ENCODE results near the gene NCOA7. TPM values are rescaled to one million over a fixed set of nuclear protein-coding genes. Genes with fewer than 3 reads are reported as not detected.
A peak's percentile ranks its signal among the peaks of the same experiment; 100 is the strongest.

The NCOA7 gene
- total RNA-seq, 4 donors from 2014 or later = 11.1 to 28.4 (median 22.1) TPM

DNA sequence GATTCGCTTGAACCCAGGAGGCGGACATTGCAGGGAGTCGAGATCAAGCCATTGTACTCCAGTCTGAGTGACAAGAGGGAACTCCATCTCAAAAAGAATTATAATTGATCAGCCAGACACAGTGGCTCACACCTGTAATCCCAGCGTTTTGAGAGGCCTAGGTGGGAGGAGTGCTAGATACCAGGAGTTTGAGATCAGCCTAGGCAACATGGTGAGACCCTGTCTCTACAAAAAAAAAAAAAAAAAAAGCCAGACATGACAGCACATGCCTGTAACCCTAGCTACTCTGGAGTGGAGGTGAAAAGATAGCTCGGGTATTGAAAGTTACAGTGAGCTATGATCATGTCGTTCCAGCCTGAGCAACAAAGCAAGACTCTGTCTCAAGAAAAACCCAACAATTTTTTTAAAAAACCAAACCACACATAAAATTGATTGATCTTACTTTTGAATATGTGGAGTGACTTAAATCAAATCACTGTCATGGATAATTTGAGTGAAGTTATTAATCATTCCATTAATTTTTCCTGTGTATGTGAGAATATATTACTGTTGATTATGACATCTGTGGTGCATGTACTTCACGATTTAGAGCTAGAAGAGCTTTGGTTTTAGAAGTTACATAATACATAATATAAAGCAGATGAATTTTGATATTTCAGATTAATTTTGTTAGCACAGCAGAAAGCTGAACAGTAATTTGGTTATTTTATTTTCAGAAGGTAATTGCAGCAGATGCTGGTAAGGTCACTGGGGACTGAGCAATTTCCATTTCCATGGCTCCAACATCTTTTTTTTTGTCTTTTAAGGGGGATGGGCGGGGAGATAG lies 34.4 kb downstream of the NCOA7 start:
- H3K4me1 ChIP-seq = peaks cover 29% of the 10 kb centered on the region
- H3K4me3 ChIP-seq = no peak overlapping the region
- H3K27me3 ChIP-seq = no peaks in the 10 kb centered on the region
- 66% methylated on average over 8 of the region's 8 CpGs for WGBS
- no peak overlapping the region for H3K27ac ChIP-seq
- no peaks in the 10 kb centered on the region for H3K9me3 ChIP-seq
- H3K36me3 ChIP-seq = peaks cover 6% of the 10 kb centered on the region
- TF ChIP-seq POLR2AphosphoS5 (IDR thresholded peaks at IDR 0.05) = no peak
- TF ChIP-seq, protein P1, sequence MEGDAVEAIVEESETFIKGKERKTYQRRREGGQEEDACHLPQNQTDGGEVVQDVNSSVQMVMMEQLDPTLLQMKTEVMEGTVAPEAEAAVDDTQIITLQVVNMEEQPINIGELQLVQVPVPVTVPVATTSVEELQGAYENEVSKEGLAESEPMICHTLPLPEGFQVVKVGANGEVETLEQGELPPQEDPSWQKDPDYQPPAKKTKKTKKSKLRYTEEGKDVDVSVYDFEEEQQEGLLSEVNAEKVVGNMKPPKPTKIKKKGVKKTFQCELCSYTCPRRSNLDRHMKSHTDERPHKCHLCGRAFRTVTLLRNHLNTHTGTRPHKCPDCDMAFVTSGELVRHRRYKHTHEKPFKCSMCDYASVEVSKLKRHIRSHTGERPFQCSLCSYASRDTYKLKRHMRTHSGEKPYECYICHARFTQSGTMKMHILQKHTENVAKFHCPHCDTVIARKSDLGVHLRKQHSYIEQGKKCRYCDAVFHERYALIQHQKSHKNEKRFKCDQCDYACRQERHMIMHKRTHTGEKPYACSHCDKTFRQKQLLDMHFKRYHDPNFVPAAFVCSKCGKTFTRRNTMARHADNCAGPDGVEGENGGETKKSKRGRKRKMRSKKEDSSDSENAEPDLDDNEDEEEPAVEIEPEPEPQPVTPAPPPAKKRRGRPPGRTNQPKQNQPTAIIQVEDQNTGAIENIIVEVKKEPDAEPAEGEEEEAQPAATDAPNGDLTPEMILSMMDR (IDR thresholded peaks at IDR 0.05) = no peak
- TF ChIP-seq EP300 (IDR thresholded peaks at IDR 0.05) = no peak
- no peak for TF ChIP-seq POLR2A (IDR thresholded peaks at IDR 0.05)
- DNase-seq (ENCODE audit: low spot score in 2 of 2) = no peak

DNA sequence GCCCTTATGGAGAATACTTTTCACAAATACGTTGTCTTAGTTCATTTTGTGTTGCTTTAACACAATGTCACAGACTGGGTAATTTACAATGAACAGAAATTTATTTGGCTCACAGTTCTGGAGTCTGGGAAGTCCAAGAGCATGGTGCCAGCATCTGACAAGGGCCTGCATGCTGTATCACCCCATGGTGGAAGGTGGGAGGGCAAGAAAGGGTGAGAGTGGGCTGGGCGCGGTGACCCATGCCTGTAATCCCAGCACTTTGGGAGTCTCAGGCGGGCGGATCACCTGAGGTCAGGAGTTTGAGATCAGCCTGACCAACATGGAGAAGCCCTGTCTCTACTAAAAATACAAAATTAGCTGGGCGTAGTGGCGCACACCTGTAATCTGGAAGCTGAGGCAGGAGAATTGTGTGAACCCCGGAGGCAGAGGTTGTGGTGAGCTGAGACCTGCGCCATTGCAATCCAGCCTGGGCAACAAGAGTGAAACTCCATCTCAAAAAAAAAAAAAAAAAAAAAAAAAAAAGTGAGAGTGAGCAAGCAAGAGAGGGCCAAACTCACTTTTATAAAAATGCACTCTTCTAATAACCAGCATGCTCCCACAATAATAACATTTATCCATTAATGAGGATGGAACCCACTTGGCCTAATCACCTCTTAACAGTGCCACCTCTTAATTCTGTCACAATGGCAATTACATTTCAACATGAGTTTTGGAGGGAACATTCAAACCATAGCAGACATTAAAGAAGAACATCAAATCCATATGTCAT lies 36.1 kb downstream of the NCOA7 start:
- Histone ChIP-seq H3K9me3 (no peaks in the 10 kb centered on the region), H3K4me3 (no peak overlapping the region), H3K4me1 (peaks cover 29% of the 10 kb centered on the region), H3K36me3 (no peaks in the 10 kb centered on the region), H3K27me3 (no peaks in the 10 kb centered on the region), H3K27ac (no peak overlapping the region)
- 95% methylated on average over 9 of the region's 9 CpGs for WGBS
- no peak for DNase-seq (ENCODE audit: low spot score in 2 of 2)
- TF ChIP-seq POLR2AphosphoS5 (IDR thresholded peaks at IDR 0.05) (no peak), POLR2A (IDR thresholded peaks at IDR 0.05) (no peak), EP300 (IDR thresholded peaks at IDR 0.05) (no peak)
- TF ChIP-seq, protein P1 (IDR thresholded peaks at IDR 0.05) = no peak

- no peaks in the 10 kb centered on the region for H3K36me3 ChIP-seq
- WGBS = 41% methylated on average over 2 of the region's 2 CpGs
- H3K27ac ChIP-seq = peak overlapping the region; percentile 3
Observed at GRCh38 chr6:125827788-125828320, 37.1 kb downstream of the NCOA7 start.

GRCh38 chr6:125828476-125829039 lies 37.8 kb downstream of the NCOA7 start:
- Histone ChIP-seq H3K9me3 (no peaks in the 10 kb centered on the region), H3K36me3 (no peaks in the 10 kb centered on the region), H3K4me1 (peaks cover 34% of the 10 kb centered on the region), H3K27me3 (no peaks in the 10 kb centered on the region), H3K27ac (peak overlapping the region; percentile 3), H3K4me3 (no peak overlapping the region)
- WGBS = 87% methylated on average over 2 of the region's 2 CpGs
- no peak for TF ChIP-seq POLR2AphosphoS5 (IDR thresholded peaks at IDR 0.05)
- TF ChIP-seq POLR2A (IDR thresholded peaks at IDR 0.05) = no peak
- TF ChIP-seq EP300 (IDR thresholded peaks at IDR 0.05) = no peak
- TF ChIP-seq, protein P1 (IDR thresholded peaks at IDR 0.05) = no peak
- DNase-seq (ENCODE audit: low spot score in 2 of 2) = no peak

More at GRCh38 chr6:125827788-125828320, 37.1 kb downstream of the NCOA7 start:
- no peak overlapping the region for H3K4me3 ChIP-seq
- H3K27me3 ChIP-seq = no peaks in the 10 kb centered on the region
- DNase-seq (ENCODE audit: low spot score in 2 of 2) = no peak
- H3K9me3 ChIP-seq = no peaks in the 10 kb centered on the region
- H3K4me1 ChIP-seq = peaks cover 32% of the 10 kb centered on the region
- TF ChIP-seq POLR2AphosphoS5 (IDR thresholded peaks at IDR 0.05) (no peak), EP300 (IDR thresholded peaks at IDR 0.05) (no peak), POLR2A (IDR thresholded peaks at IDR 0.05) (no peak)
- TF ChIP-seq, protein P1 (IDR thresholded peaks at IDR 0.05) = no peak

All from suprapubic skin (tissue), 4 donors.